ENCODE results near the gene NEDD8. TPM values are rescaled to one million over a fixed set of nuclear protein-coding genes. Genes with fewer than 3 reads are reported as not detected.

NEDD8 gene
- total RNA-seq = 10 to 100 TPM; 60.0 to 72.9 (median 68.7) TPM
- long read RNA-seq, transcript NEDD8-201 (4 exons, 708 nt) = major isoform, 26 of 26 reads
- long read RNA-seq, partial matches to known transcripts = 0 of 26 reads
- long read RNA-seq, other reads (novel, unspliced or antisense) = 0 of 26 reads

DNA sequence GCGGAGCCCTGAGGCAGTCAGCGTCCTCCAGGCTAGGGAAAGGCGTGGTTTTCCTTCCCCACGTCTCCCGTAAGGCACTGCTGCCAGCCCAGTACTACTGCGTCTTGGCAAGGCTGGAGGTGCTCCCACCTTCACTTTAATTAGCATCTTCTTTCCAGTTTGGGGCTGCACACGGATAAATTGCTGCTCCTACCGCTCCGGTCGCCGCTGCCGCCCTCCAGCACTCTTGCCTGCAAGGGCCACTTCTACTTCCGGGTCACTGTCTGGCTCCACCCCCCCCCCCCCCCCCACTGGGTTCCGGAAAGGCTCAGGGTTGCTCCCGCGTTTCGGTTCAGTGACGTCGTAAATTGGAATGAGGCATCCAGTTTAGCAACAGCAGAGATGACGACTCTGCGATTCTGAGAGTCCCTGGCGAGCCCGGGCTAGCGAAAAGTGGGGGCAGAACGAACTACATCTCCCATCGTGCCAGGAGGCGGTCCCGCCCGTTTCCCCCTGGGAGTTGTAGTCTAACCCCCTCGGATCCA lies at the start of gene NEDD8:
TSS of gene NEDD8 (minus strand) at position 247 of the 524 bp plus-strand sequence. CDS start at position 147, 100 bp downstream.
- peak; percentile 33 for TF ChIP-seq POLR2A (IDR thresholded peaks at IDR 0.05)
- TF ChIP-seq, protein P1, sequence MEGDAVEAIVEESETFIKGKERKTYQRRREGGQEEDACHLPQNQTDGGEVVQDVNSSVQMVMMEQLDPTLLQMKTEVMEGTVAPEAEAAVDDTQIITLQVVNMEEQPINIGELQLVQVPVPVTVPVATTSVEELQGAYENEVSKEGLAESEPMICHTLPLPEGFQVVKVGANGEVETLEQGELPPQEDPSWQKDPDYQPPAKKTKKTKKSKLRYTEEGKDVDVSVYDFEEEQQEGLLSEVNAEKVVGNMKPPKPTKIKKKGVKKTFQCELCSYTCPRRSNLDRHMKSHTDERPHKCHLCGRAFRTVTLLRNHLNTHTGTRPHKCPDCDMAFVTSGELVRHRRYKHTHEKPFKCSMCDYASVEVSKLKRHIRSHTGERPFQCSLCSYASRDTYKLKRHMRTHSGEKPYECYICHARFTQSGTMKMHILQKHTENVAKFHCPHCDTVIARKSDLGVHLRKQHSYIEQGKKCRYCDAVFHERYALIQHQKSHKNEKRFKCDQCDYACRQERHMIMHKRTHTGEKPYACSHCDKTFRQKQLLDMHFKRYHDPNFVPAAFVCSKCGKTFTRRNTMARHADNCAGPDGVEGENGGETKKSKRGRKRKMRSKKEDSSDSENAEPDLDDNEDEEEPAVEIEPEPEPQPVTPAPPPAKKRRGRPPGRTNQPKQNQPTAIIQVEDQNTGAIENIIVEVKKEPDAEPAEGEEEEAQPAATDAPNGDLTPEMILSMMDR (IDR thresholded peaks at IDR 0.05) = no peak
- peaks cover 0 to 39% (median 8%) of the 10 kb centered on the region in 4 donors for H3K4me1 ChIP-seq
- H3K27ac ChIP-seq = peak within 1 kb of the TSS; percentile 74 to 85 (median 76)
- H3K36me3 ChIP-seq = peaks cover 2 to 23% (median 12%) of the 10 kb centered on the region in 4 donors
- H3K9me3 ChIP-seq = no peaks in the 10 kb centered on the region
- intact Hi-C loops (cut with DNase I) = no loop called here
- WGBS (ENCODE audit: insufficient coverage, low coverage, low lambda C conversion rate, missing lambda C conversion rate) = under 1% methylated on average over 17 of the region's 30 CpGs
- H3K4me3 ChIP-seq = peak within 1 kb of the TSS; percentile 81 to 97 (median 95)
- ATAC-seq (peak; percentile 87 to 94 (median 92)), DNase-seq (peak; percentile 91 to 93 (median 93))
- H3K27me3 ChIP-seq = no peaks in the 10 kb centered on the region

DNA sequence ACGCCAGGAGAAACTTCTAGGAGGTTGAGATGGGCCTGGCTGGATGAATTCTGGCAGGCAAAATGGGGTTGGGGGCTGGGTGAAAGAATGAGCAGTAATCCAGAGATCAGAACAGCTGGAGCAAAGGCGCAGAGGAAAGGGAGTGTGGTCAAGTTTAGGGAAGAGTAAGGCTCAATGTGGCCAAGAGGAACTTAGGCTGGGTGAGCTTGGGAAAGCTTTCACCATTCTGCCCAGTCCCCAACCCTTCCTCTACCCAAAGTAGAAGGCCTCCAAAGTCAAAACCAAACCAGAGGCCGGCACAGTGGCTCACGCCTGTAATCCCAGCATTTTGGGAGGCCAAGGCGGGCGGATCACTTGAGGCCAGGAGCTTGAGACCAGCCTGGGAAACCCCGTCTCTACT lies 49.5 kb upstream of the NEDD8 start:
- Histone ChIP-seq H3K27me3 (no peaks in the 10 kb centered on the region), H3K27ac (no peak overlapping the region), H3K36me3 (no peaks in the 10 kb centered on the region), H3K4me1 (no peaks in the 10 kb centered on the region), H3K4me3 (no peak overlapping the region), H3K9me3 (no peaks in the 10 kb centered on the region)
- DNase-seq (no peak), ATAC-seq (peak in 3 of 4 donors; percentile 14 to 42 (median 18))
- no peak for TF ChIP-seq POLR2A (IDR thresholded peaks at IDR 0.05)
- TF ChIP-seq, protein P1 (IDR thresholded peaks at IDR 0.05) = no peak
- WGBS (ENCODE audit: insufficient coverage, low coverage, low lambda C conversion rate, missing lambda C conversion rate) = 60% methylated on average over 4 of the region's 7 CpGs
- intact Hi-C loops (cut with DNase I) = no loop called here

DNA sequence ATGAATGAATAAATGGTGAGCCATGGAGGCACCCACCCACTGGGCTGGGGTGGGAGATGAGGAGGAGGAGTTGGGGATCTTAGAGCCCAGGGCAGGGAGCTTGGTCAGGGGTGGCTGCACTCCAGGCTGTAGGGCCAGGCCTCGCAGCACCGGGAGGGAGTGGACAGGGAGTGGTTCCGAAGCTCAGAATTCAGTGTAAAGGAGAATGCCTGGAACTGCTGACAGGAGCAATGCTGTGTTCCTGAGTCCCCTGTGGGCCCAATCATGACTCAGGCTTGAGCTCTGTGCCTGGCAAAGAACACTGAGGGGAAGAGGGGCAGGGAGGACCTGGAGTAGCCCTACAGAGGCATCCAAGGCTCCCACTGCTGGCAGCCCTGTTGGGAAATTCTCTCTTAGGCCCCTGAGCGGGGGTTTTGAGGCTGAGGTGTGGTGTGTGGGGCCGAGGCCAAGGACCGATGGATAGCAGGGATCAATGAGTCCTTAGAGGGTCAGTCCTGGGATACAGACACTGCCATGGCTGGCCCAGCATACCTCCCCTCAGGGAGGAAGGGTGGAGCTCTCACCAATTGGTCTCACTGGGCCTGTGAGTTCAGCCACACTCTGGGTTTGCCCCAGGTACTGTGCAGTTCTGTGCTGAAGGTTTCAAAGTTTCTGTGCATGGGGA lies 48.8 kb upstream of the NEDD8 start:
- no peaks in the 10 kb centered on the region for H3K4me1 ChIP-seq
- no peaks in the 10 kb centered on the region for H3K36me3 ChIP-seq
- no peaks in the 10 kb centered on the region for H3K27me3 ChIP-seq
- no peaks in the 10 kb centered on the region for H3K9me3 ChIP-seq
- TF ChIP-seq, protein P1 (IDR thresholded peaks at IDR 0.05) = no peak
- TF ChIP-seq POLR2A (IDR thresholded peaks at IDR 0.05) = no peak
- no peak overlapping the region for H3K27ac ChIP-seq
- ATAC-seq (peak in 1 of 4 donors; percentile 9), DNase-seq (no peak)
- H3K4me3 ChIP-seq = no peak overlapping the region
- intact Hi-C loops (cut with DNase I) = no loop called here
- WGBS (ENCODE audit: insufficient coverage, low coverage, low lambda C conversion rate, missing lambda C conversion rate) = 80% methylated on average over 1 of the region's 6 CpGs

DNA sequence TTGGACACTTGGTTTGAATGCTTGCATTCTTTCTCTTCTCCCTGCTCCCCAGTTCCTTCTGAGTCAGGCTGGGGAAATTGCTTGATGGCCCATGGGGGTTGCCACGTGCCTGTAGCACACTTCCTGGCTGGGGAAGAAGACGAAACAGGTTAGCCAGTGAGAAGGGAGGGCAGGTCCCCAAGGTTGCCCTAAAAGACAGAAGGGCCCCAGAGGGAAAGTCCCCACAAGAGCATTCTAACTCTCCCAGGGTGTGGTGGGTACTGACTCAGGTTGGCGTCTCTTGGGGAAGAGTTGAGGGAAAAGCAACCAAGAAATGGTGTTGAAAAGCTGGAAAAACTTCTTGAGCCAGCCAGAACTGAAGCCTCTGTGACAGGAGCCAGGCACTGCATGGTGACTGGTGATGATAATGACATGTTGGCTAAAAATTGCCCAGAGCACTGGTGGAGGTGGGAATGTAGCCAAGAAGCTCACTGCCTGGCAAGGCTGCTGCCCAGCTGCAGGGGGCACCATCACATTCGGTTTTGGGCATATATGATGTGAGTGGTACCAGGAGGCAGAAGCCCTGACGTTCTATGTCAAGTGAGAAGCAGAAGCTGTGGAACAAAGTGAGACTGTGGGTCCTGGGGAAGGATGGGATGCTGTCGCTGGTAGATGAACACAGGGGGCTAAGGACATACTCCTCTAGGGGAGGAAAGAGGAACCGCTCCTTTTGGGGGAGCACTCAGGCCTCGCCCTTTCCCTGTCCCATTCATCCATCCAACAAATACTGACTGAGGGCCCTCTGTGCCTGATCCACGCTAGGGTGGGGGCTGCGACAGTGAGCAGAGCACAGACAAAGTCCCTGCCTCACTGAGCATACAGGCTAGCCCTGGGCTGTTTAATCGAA lies 47.4 kb upstream of the NEDD8 start:
- Histone ChIP-seq H3K27me3 (no peaks in the 10 kb centered on the region), H3K27ac (no peak overlapping the region), H3K36me3 (no peaks in the 10 kb centered on the region), H3K9me3 (no peaks in the 10 kb centered on the region), H3K4me3 (no peak overlapping the region), H3K4me1 (no peaks in the 10 kb centered on the region)
- DNase-seq (no peak), ATAC-seq (peak; percentile 18 to 59 (median 46))
- 35% methylated on average over 6 of the region's 11 CpGs for WGBS (ENCODE audit: insufficient coverage, low coverage, low lambda C conversion rate, missing lambda C conversion rate)
- intact Hi-C loops (cut with DNase I) = no loop called here
- TF ChIP-seq POLR2A (IDR thresholded peaks at IDR 0.05) = no peak
- TF ChIP-seq, protein P1 (IDR thresholded peaks at IDR 0.05) = peak in 3 of 4 donors; percentile 19 to 43 (median 28)

Data from right lobe of liver (tissue), 6 donors.